HT1080 (cell line): ENCODE results near the gene POU2F3. TPM values are rescaled to one million over a fixed set of nuclear protein-coding genes. Genes with fewer than 3 reads are reported as not detected.
A peak's percentile ranks its signal among the peaks of the same experiment; 100 is the strongest.
"Not testable (repeated sequence)": the region's sequence is repeated elsewhere in the genome, so short reads cannot be mapped to it uniquely, and the experiment has no call there.

Source experiments
- DNase-seq: peaks from one replicate; pipeline ENCODE4 v3.0.0-alpha.2; 2015; ENCODE audit warnings: low read depth
- total RNA-seq: library from RNA; depleted of rRNA; stranded (reverse); fragments of >200 nt; shearing (Covaris generic); gene quantifications from 2 replicates; pipeline ENCODE4 v1.2.3, GENCODE V29; 2014

POU2F3 gene
- total RNA-seq, 1 experiment from 2014 or later: not detected

- no peak for DNase-seq
These were observed 9.6 kb downstream of the POU2F3 start for GRCh38 chr11:120249279-120250262.

- DNase-seq: not testable (repeated sequence)
These were observed 13.4 kb downstream of the POU2F3 start for GRCh38 chr11:120253377-120253776.

GRCh38 chr11:120254788-120255518 lies 15.0 kb downstream of the POU2F3 start:
- no peak for DNase-seq

- DNase-seq: no peak
These were observed 15.6 kb downstream of the POU2F3 start for GRCh38 chr11:120255519-120255866.

GRCh38 chr11:120256178-120256577 lies 16.2 kb downstream of the POU2F3 start:
- DNase-seq: no peak

- no peak for DNase-seq
These were observed 16.8 kb downstream of the POU2F3 start for GRCh38 chr11:120256779-120257178.

GRCh38 chr11:120257346-120257745 lies 17.4 kb downstream of the POU2F3 start:
- DNase-seq: no peak

- DNase-seq: no peak
These were observed 18.7 kb downstream of the POU2F3 start for GRCh38 chr11:120258661-120259060.

- no peak for DNase-seq
These were observed 19.3 kb downstream of the POU2F3 start for GRCh38 chr11:120259241-120259640.

- DNase-seq: no peak
These were observed 20.1 kb downstream of the POU2F3 start for GRCh38 chr11:120259988-120260565.

GRCh38 chr11:120260616-120261015 lies 20.7 kb downstream of the POU2F3 start:
- no peak for DNase-seq

- no peak for DNase-seq
These were observed 21.4 kb downstream of the POU2F3 start for GRCh38 chr11:120261321-120261720.

- DNase-seq: no peak
These were observed 22.0 kb downstream of the POU2F3 start for GRCh38 chr11:120261931-120262330.

GRCh38 chr11:120267319-120267718 lies 27.4 kb downstream of the POU2F3 start:
- no peak for DNase-seq

- DNase-seq: no peak
These were observed 28.7 kb downstream of the POU2F3 start for GRCh38 chr11:120268686-120269085.

GRCh38 chr11:120270386-120270785 lies 30.4 kb downstream of the POU2F3 start:
- DNase-seq: no peak

GRCh38 chr11:120271672-120272071 lies 31.7 kb downstream of the POU2F3 start:
- DNase-seq: no peak

- DNase-seq: peak; percentile 92
These were observed 32.4 kb downstream of the POU2F3 start for GRCh38 chr11:120272303-120272702.

GRCh38 chr11:120273432-120273831 lies 33.5 kb downstream of the POU2F3 start:
- DNase-seq: no peak

GRCh38 chr11:120273956-120274355 lies 34.0 kb downstream of the POU2F3 start:
- DNase-seq: not testable (repeated sequence)

- DNase-seq: no peak
These were observed 39.6 kb downstream of the POU2F3 start for GRCh38 chr11:120279502-120279901.

- DNase-seq: no peak
These were observed 40.7 kb downstream of the POU2F3 start for GRCh38 chr11:120280600-120281051.
